Measurements from ENCODE around the gene MTG2.

MTG2 gene

DNA sequence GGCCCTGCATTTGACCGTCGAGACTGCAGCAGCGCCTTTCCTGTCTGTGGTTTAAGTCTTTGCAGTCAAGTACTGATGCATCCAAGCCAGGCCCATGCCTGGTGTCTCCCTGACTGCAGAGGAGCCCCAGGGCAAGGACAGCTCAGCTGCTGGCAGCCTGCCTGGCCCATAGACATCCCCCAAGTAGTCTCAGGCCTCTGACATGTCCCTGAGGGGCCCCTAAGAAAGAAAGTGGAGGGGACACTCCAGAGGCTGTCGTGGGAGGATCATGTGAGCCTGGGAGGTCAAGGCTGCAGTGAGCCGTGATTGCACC lies 19.2 kb downstream of the MTG2 start:
- H3K4me3 ChIP-seq (ENCODE audit: low read depth, low read length), result no peak overlapping the region
- TF ChIP-seq, protein P1, sequence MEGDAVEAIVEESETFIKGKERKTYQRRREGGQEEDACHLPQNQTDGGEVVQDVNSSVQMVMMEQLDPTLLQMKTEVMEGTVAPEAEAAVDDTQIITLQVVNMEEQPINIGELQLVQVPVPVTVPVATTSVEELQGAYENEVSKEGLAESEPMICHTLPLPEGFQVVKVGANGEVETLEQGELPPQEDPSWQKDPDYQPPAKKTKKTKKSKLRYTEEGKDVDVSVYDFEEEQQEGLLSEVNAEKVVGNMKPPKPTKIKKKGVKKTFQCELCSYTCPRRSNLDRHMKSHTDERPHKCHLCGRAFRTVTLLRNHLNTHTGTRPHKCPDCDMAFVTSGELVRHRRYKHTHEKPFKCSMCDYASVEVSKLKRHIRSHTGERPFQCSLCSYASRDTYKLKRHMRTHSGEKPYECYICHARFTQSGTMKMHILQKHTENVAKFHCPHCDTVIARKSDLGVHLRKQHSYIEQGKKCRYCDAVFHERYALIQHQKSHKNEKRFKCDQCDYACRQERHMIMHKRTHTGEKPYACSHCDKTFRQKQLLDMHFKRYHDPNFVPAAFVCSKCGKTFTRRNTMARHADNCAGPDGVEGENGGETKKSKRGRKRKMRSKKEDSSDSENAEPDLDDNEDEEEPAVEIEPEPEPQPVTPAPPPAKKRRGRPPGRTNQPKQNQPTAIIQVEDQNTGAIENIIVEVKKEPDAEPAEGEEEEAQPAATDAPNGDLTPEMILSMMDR (IDR thresholded peaks at IDR 0.05; ENCODE audit: low read depth, low read length), result no peak

DNA sequence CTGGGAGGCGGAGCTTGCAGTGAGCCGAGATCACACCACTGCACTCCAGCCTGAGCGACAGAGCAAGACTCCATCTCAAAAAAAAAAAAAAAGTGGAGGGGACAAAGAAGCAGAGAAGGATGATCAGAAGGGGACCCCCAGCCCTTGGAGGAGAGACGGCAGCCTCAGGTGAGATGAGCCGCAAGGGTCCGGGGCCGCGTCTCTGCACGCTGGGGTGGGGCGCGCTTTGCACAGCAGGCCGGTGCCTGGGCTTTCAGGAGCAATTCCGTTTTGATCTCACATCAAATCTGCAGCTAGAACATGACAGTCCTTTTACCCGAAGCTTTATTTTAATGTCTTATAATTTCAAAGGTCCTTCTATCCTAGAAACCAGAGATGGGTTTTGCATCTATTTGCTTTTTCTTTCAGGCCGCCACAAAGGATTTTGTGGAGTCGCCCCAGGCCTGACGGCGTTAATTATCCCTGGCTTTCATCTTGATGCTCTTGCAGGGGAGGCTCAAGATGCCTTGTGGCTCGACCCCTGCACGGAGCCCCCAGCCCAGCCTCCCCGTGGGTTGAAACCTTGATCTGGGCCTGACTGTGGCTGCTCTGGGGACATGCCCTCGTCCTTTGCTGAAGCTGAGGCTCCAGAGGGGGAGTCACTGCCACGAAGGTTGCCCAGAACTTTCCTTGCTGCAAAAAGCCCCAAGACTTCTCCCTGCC lies 20.0 kb downstream of the MTG2 start:
- TF ChIP-seq, protein P1 (IDR thresholded peaks at IDR 0.05; ENCODE audit: low read depth, low read length), result no peak

DNA sequence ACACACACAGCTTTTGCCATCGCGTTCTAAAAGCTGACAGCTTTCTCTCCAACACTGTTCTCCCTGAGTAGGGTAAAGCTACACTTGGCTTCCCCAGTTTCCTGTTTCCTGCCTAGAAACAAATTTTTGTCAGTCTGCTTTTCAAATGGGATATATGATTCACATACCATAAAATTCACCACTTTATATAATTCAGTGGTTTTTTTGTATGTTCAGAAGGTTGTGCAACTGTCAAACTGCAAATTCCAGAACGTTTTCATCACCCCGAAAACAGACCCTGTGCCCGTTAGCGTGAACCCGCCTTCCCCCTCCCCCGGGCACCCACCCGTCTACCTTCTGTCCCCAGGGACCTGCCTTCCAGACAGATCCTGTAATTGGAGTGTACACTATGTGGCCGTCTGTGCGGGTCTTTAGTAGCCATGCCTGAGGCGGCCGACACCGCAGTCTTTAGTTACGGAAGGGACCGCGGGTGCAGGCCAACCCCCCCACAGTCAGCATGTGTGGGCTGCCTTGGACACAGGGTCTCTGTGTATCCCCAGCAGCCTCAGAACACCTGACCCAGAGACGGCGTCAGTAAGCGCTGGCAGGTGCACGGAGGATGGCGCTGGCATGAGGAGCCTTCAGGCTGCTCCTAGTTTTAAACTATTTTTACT lies 20.7 kb downstream of the MTG2 start:
- TF ChIP-seq, protein P1 (IDR thresholded peaks at IDR 0.05; ENCODE audit: low read depth, low read length), result no peak
- no peak overlapping the region for H3K4me3 ChIP-seq (ENCODE audit: low read depth, low read length)

More for the DNA sequence above, 20.0 kb downstream of the MTG2 start:
- H3K4me3 ChIP-seq (ENCODE audit: low read depth, low read length), result no peak overlapping the region

DNA sequence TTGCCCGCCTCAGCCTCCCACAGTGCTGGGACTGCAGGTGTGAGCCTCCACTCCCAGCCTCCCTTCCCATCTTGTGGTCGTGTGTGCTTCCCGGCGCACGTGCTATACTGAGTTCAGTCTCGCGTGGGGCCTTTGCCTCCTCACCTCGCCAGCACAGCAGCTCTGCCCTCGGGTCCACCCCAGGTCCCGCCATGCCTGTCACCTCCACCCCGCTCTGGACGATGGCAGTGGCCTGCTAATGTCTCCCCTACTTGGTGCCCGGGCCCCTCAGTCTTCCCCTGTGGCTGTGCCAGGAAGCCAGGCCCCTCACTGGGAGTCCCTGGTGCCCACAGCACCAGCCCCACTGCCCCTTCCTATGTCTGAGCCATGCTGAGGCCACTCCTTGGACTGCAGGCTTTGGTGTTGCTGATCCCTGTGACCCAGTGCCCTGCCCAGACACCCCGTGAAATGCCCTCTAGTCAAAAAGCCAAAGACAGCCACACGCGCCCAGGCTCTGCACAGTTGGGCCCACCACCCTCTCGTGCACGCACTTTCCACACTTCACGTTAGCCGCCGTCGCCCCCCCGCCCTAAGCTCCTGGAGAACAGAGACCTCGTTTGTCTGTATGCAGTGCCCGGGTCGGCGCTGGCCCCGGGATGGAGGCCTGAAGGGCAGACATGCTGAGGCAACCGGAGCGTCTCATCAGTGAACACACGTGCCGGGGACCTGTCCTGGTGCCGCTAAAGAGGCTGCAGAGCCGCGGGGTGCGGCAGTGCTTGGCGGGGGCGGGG lies 23.0 kb downstream of the MTG2 start:
- TF ChIP-seq, protein P1 (IDR thresholded peaks at IDR 0.05; ENCODE audit: low read depth, low read length), result no peak
- H3K4me3 ChIP-seq (ENCODE audit: low read depth, low read length), result no peak overlapping the region

DNA sequence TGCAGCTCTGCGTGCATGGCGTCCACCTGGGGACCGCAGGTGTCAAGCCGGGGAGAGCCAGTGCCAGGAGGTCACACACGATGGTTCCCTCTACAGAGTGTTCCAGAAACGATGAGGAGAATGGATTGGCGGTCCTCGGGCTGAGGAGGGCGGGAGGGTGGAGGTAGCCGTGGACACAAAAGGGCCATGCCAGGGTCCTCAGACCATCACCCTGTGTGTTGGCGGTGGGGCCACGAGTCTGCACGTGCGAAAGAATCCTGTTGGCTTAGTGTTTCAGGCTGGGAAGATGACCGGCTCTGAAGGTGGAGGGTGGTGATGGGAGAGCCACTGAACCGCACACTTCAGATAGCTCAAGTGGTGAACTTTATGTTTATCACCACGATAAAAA lies 23.6 kb downstream of the MTG2 start:
- no peak overlapping the region for H3K4me3 ChIP-seq (ENCODE audit: low read depth, low read length)
- TF ChIP-seq, protein P1 (IDR thresholded peaks at IDR 0.05; ENCODE audit: low read depth, low read length), result no peak

DNA sequence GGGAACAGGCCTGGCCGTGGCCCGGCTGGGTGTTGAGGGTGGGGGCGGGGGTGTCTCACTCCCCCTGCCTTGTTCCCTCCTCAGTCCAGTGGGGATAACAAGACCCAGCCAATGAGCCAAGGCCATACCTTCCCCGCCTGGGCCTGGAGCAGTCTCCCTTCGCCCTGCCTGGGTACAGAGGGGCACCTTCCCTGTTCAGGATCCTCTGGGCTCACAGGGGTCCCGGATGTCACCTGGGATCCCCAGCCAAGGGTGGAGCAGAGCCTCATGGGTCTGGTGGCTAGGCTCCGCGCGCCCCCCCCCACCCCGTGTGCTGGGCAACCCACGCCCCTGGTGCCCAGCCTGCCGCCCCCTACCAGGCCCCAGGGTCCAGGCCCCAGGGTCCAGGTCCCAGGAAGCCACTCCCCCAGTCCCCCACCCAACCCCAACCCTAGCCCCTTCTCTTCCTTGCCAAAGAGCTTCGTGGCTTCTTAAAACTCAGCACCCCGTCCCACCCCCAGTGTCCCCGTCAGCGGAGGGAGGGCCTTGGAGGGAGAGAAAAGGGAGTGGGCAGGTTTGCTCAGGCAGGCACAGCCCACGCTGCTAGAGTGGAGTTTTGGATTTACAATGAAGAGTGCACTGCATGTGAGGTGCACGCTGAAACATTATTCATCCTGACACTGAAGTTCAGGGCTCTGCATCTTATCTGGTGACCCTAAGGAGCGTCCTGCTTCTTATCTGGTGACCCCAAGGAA lies 25.4 kb downstream of the MTG2 start:
- H3K4me3 ChIP-seq (ENCODE audit: low read depth, low read length), result no peak overlapping the region
- TF ChIP-seq, protein P1 (IDR thresholded peaks at IDR 0.05; ENCODE audit: low read depth, low read length), result no peak
